HepG2 (cell line): ENCODE data around the gene GPR37L1. TPM values are rescaled to one million over a fixed set of nuclear protein-coding genes. Genes with fewer than 3 reads are reported as not detected.

ENCODE experiments used
- CCAR2 ChIP-seq: fragments of 200-400 bp; formaldehyde crosslinking; optimal IDR thresholded peaks from 2 replicates; pipeline ENCODE3; 2018; ENCODE audit warnings: low read depth, mild to moderate bottlenecking, low read length, moderate library complexity
- CENPT ChIP-seq: sonication (generic); formaldehyde crosslinking; IDR thresholded peaks from 2 replicates; pipeline ENCODE4 v1.8.0; 2022; ENCODE audit warnings: low read depth, mild to moderate bottlenecking, moderate library complexity, missing genetic modification reagents
- GATAD1 ChIP-seq: IDR thresholded peaks from 2 replicates; pipeline ENCODE4 v1.6.1; 2016; ENCODE audit warnings: missing genetic modification reagents, missing compliant biosample characterization
- HOXA7 ChIP-seq: sonication (generic); formaldehyde crosslinking; IDR thresholded peaks from 2 replicates; pipeline ENCODE4 v1.8.1; 2022; ENCODE audit warnings: mild to moderate bottlenecking, missing genetic modification reagents, moderate library complexity
- ISL2 ChIP-seq: sonication (generic); formaldehyde crosslinking; IDR thresholded peaks from 2 replicates; pipeline ENCODE4 v1.5.0; 2020; ENCODE audit warnings: missing genetic modification reagents
- KDM5A ChIP-seq: fragments of 200-600 bp; sonication (generic); IDR thresholded peaks from 2 replicates; pipeline ENCODE4 v1.7.0; 2018; ENCODE audit warnings: antibody characterized with exemption, mild to moderate bottlenecking, low read length, borderline replicate concordance
- KLF12 ChIP-seq: sonication (generic); formaldehyde crosslinking; IDR thresholded peaks from 2 replicates; pipeline ENCODE4 v1.4.0; 2020; ENCODE audit warnings: missing genetic modification reagents, borderline replicate concordance
- KLF9 ChIP-seq: IDR thresholded peaks from 2 replicates; pipeline ENCODE4 v1.6.1; 2016; ENCODE audit warnings: low read depth
- LBX2 ChIP-seq: sonication (generic); formaldehyde crosslinking; IDR thresholded peaks from 2 replicates; pipeline ENCODE4 v1.5.0; 2020; ENCODE audit warnings: missing genetic modification reagents, mild to moderate bottlenecking, borderline replicate concordance
- MED13 ChIP-seq: sonication (generic); formaldehyde crosslinking; IDR thresholded peaks from 2 replicates; pipeline ENCODE4 v1.5.0; 2020; ENCODE audit warnings: missing genetic modification reagents
- MEF2D ChIP-seq: sonication (generic); formaldehyde crosslinking; IDR thresholded peaks from 2 replicates; pipeline ENCODE4 v1.5.1; 2020; ENCODE audit warnings: mild to moderate bottlenecking, missing genetic modification reagents
- RFXANK ChIP-seq: IDR thresholded peaks from 2 replicates; pipeline ENCODE4 v1.6.1; 2016
- U2AF2 ChIP-seq: fragments of 200-400 bp; formaldehyde crosslinking; IDR thresholded peaks from 2 replicates; pipeline ENCODE4 v1.6.1; 2017; ENCODE audit warnings: low read depth, mild to moderate bottlenecking, low read length
- ZBTB49 ChIP-seq: sonication (generic); formaldehyde crosslinking; IDR thresholded peaks from 2 replicates; pipeline ENCODE4 v1.4.0; 2020; ENCODE audit warnings: missing genetic modification reagents, borderline replicate concordance
- ZNF333 ChIP-seq: sonication (generic); formaldehyde crosslinking; IDR thresholded peaks from 2 replicates; pipeline ENCODE4 v1.4.0; 2020; ENCODE audit warnings: mild to moderate bottlenecking, missing genetic modification reagents, borderline replicate concordance
- ZNF382 ChIP-seq: sonication (generic); formaldehyde crosslinking; IDR thresholded peaks from 2 replicates; pipeline ENCODE4 v1.5.0; 2020; ENCODE audit warnings: missing genetic modification reagents, mild to moderate bottlenecking, borderline replicate concordance
- ZNF496 ChIP-seq: sonication (generic); formaldehyde crosslinking; IDR thresholded peaks from 2 replicates; pipeline ENCODE4 v1.8.1; 2023; ENCODE audit warnings: mild to moderate bottlenecking, moderate library complexity, missing genetic modification reagents; ENCODE audit not compliant: insufficient replicate concordance
- ZNF7 ChIP-seq: IDR thresholded peaks from 2 replicates; pipeline ENCODE4 v1.6.1; 2016; ENCODE audit warnings: missing biosample characterization, missing genetic modification reagents
- ZNF737 ChIP-seq: sonication (generic); formaldehyde crosslinking; IDR thresholded peaks from 2 replicates; pipeline ENCODE4 v1.5.0; 2020; ENCODE audit warnings: missing genetic modification reagents, mild to moderate bottlenecking, borderline replicate concordance
- ZZZ3 ChIP-seq: sonication (generic); formaldehyde crosslinking; IDR thresholded peaks from 2 replicates; pipeline ENCODE4 v1.4.0; 2020; ENCODE audit warnings: missing genetic modification reagents, mild to moderate bottlenecking, borderline replicate concordance
- polyA plus RNA-seq, 8 experiments: library from polyadenylated mRNA; depleted of rRNA in 3 of 8; stranded (reverse) in 7 of 8; unstranded in 1 of 8; fragments of >200 nt; fragmentation: Illumina TruSeq in 4 of 8; extraction: Trizol in 4 of 8; gene quantifications; 2 replicates each; pipeline versions ENCODE4 v1.2.1 to v1.2.3, GENCODE V29; 2011 to 2016; ENCODE audit warnings: low read depth in 4 of 8, missing spikeins in 1 of 8, mixed read lengths in 1 of 8; ENCODE audit not compliant: insufficient read depth in 1 of 8
- total RNA-seq, 5 experiments: library from RNA; depleted of rRNA; stranded (reverse); fragments of >200 nt; fragmentation: Illumina TruSeq; extraction: Trizol; gene quantifications; 2 replicates each; pipeline ENCODE4 v1.2.3, GENCODE V29; 2016; ENCODE audit warnings: low read depth in 1 of 5
- TF ChIP-seq, protein P1 (sequence below): IDR thresholded peaks from 2 replicates; pipeline ENCODE4 v1.6.1; 2016; ENCODE audit warnings: missing compliant biosample characterization, missing genetic modification reagents, borderline replicate concordance
- TF ChIP-seq, protein P2 (sequence below): sonication (generic); formaldehyde crosslinking; IDR thresholded peaks from 2 replicates; pipeline ENCODE4 v1.4.0; 2020; ENCODE audit warnings: mild to moderate bottlenecking, missing genetic modification reagents
- TF ChIP-seq, protein P3 (sequence below): sonication (generic); formaldehyde crosslinking; IDR thresholded peaks from 2 replicates; pipeline ENCODE4 v1.8.1; 2023; ENCODE audit warnings: missing genetic modification reagents, mild to moderate bottlenecking, borderline replicate concordance

Gene GPR37L1
- total and polyA plus RNA-seq, 2 of the 13 experiments (the other 11 are each of a cell fraction or from before 2014, with no cell fraction given): 0.13 TPM; not detected in 1

- TF ChIP-seq ZBTB49 (CRISPR knock-in tag) (no peak), ZNF7 (CRISPR knock-in tag) (no peak), ZNF496 (CRISPR knock-in tag) (no peak), ZNF737 (CRISPR knock-in tag) (no peak), KDM5A (0 out of 2 replicates have a peak, but pooled peaks have one; percentile 16), HOXA7 (no peak), LBX2 (0 out of 2 replicates have a peak, but pooled peaks have one; percentile 18), RFXANK (CRISPR knock-in tag) (no peak), CENPT (no peak), GATAD1 (peak; percentile 13; the same call in 1 of the 2 replicates), ZNF333 (no peak), MEF2D (peak; percentile 8; the same call in 1 of the 2 replicates), KLF12 (CRISPR knock-in tag) (peak; percentile 64; the same call in 1 of the 2 replicates), CCAR2 (no peak), U2AF2 (no peak), ZZZ3 (CRISPR knock-in tag) (no peak), ZNF382 (CRISPR knock-in tag) (no peak), ISL2 (CRISPR knock-in tag) (peak; percentile 60; the same call in 1 of the 2 replicates), KLF9 (peak; percentile 22; the same call in 1 of the 2 replicates), MED13 (peak; percentile 57; the same call in 1 of the 2 replicates)
- TF ChIP-seq, protein P1, sequence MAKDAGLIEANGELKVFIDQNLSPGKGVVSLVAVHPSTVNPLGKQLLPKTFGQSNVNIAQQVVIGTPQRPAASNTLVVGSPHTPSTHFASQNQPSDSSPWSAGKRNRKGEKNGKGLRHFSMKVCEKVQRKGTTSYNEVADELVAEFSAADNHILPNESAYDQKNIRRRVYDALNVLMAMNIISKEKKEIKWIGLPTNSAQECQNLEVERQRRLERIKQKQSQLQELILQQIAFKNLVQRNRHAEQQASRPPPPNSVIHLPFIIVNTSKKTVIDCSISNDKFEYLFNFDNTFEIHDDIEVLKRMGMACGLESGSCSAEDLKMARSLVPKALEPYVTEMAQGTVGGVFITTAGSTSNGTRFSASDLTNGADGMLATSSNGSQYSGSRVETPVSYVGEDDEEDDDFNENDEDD: peak; percentile 38; the same call in 1 of the 2 replicates
- TF ChIP-seq, protein P2, sequence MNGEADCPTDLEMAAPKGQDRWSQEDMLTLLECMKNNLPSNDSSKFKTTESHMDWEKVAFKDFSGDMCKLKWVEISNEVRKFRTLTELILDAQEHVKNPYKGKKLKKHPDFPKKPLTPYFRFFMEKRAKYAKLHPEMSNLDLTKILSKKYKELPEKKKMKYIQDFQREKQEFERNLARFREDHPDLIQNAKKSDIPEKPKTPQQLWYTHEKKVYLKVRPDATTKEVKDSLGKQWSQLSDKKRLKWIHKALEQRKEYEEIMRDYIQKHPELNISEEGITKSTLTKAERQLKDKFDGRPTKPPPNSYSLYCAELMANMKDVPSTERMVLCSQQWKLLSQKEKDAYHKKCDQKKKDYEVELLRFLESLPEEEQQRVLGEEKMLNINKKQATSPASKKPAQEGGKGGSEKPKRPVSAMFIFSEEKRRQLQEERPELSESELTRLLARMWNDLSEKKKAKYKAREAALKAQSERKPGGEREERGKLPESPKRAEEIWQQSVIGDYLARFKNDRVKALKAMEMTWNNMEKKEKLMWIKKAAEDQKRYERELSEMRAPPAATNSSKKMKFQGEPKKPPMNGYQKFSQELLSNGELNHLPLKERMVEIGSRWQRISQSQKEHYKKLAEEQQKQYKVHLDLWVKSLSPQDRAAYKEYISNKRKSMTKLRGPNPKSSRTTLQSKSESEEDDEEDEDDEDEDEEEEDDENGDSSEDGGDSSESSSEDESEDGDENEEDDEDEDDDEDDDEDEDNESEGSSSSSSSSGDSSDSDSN (CRISPR knock-in tag): peak; percentile 57
- TF ChIP-seq, protein P3, sequence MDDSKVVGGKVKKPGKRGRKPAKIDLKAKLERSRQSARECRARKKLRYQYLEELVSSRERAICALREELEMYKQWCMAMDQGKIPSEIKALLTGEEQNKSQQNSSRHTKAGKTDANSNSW (CRISPR knock-in tag): no peak
Observed at GRCh38 chr1:202084791-202085681, 37.7 kb upstream of the GPR37L1 start (continued).
